ENCODE data around the gene GRAMD4. TPM values are rescaled to one million over a fixed set of nuclear protein-coding genes. Genes with fewer than 3 reads are reported as not detected.

GRAMD4 gene
- total RNA-seq, 2 experiments from 2014 or later = 46.9 to 52.4 TPM

GRCh38 chr22:46596032-46596441, 24.1 kb upstream of the GRAMD4 start:
- intact Hi-C loops (cut with micrococcal nuclease; ENCODE audit: unreplicated experiment) = no loop called here
- no peaks in the 10 kb centered on the region for H3K36me3 ChIP-seq (ENCODE audit: insufficient read depth, low read length)
- peaks cover 3% of the 10 kb centered on the region; the same call in 1 of the 2 replicates for H3K79me2 ChIP-seq (ENCODE audit: insufficient read depth, low read depth, low read length)
- H3K9me2 ChIP-seq (ENCODE audit: insufficient read depth, low read length) = no peaks in the 10 kb centered on the region
- ChIA-PET POLR2A (no interaction called here), CTCF (ENCODE audit: unreplicated experiment) (no interaction called here)
- H3K27ac ChIP-seq (ENCODE audit: low read depth, low read length, poor library complexity, severe bottlenecking) = no peak overlapping the region
- BruUV-seq (replicated peaks) = no TSS peak
- no peak for TF ChIP-seq EZH2phosphoT487 (IDR thresholded peaks at IDR 0.05; ENCODE audit: borderline replicate concordance, low read depth, low read length)
- TF ChIP-seq, protein P1, sequence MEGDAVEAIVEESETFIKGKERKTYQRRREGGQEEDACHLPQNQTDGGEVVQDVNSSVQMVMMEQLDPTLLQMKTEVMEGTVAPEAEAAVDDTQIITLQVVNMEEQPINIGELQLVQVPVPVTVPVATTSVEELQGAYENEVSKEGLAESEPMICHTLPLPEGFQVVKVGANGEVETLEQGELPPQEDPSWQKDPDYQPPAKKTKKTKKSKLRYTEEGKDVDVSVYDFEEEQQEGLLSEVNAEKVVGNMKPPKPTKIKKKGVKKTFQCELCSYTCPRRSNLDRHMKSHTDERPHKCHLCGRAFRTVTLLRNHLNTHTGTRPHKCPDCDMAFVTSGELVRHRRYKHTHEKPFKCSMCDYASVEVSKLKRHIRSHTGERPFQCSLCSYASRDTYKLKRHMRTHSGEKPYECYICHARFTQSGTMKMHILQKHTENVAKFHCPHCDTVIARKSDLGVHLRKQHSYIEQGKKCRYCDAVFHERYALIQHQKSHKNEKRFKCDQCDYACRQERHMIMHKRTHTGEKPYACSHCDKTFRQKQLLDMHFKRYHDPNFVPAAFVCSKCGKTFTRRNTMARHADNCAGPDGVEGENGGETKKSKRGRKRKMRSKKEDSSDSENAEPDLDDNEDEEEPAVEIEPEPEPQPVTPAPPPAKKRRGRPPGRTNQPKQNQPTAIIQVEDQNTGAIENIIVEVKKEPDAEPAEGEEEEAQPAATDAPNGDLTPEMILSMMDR (conservative IDR thresholded peaks at IDR 0.05; ENCODE audit: low read length) = no peak
- DNase-seq (ENCODE audit: low spot score) = no peak
- no peak overlapping the region for H3K4me2 ChIP-seq (ENCODE audit: low read length)
- no peak overlapping the region for H3K4me3 ChIP-seq (ENCODE audit: low read depth, low read length, poor library complexity, severe bottlenecking)
- no peaks in the 10 kb centered on the region for H4K20me1 ChIP-seq (ENCODE audit: insufficient read depth, low read length)
- H3K4me1 ChIP-seq (ENCODE audit: insufficient read depth, low read length, poor library complexity, severe bottlenecking) = peaks cover 39% of the 10 kb centered on the region
- no peaks in the 10 kb centered on the region for H3K9me3 ChIP-seq (ENCODE audit: low read length)
- H2AFZ ChIP-seq (ENCODE audit: low read length) = no peak overlapping the region

GRCh38 chr22:46596819-46597218, 23.4 kb upstream of the GRAMD4 start:
- Histone ChIP-seq H4K20me1 (ENCODE audit: insufficient read depth, low read length) (no peaks in the 10 kb centered on the region), H3K9me2 (ENCODE audit: insufficient read depth, low read length) (no peaks in the 10 kb centered on the region), H3K79me2 (ENCODE audit: insufficient read depth, low read depth, low read length) (no peaks in the 10 kb centered on the region), H3K36me3 (ENCODE audit: insufficient read depth, low read length) (no peaks in the 10 kb centered on the region), H3K9me3 (ENCODE audit: low read length) (no peaks in the 10 kb centered on the region), H3K4me2 (ENCODE audit: low read length) (no peak overlapping the region), H3K4me1 (ENCODE audit: insufficient read depth, low read length, poor library complexity, severe bottlenecking) (peaks cover 32% of the 10 kb centered on the region), H3K4me3 (ENCODE audit: low read depth, low read length, poor library complexity, severe bottlenecking) (no peak overlapping the region), H2AFZ (ENCODE audit: low read length) (no peak overlapping the region), H3K27ac (ENCODE audit: low read depth, low read length, poor library complexity, severe bottlenecking) (no peak overlapping the region)
- no peak for TF ChIP-seq EZH2phosphoT487 (IDR thresholded peaks at IDR 0.05; ENCODE audit: borderline replicate concordance, low read depth, low read length)
- TF ChIP-seq, protein P1 (conservative IDR thresholded peaks at IDR 0.05; ENCODE audit: low read length) = no peak
- CTCF ChIA-PET (ENCODE audit: unreplicated experiment) = no interaction called here
- intact Hi-C loops (cut with micrococcal nuclease; ENCODE audit: unreplicated experiment) = no loop called here
- POLR2A ChIA-PET = no interaction called here
- no TSS peak for BruUV-seq (replicated peaks)
- DNase-seq (ENCODE audit: low spot score) = no peak

GRCh38 chr22:46598224-46598623, 22.0 kb upstream of the GRAMD4 start:
- ChIA-PET CTCF (ENCODE audit: unreplicated experiment) (interaction anchor here (1.0 kb wide), 1 partner anchor 9 kb away, joined by 3 read pairs; no protein-coding TSS in a partner anchor), POLR2A (no interaction called here)
- H3K4me2 ChIP-seq (ENCODE audit: low read length) = no peak overlapping the region
- H2AFZ ChIP-seq (ENCODE audit: low read length) = no peak overlapping the region
- H3K4me1 ChIP-seq (ENCODE audit: insufficient read depth, low read length, poor library complexity, severe bottlenecking) = peaks cover 18% of the 10 kb centered on the region
- DNase-seq (ENCODE audit: low spot score) = no peak
- H3K36me3 ChIP-seq (ENCODE audit: insufficient read depth, low read length) = no peaks in the 10 kb centered on the region
- H3K79me2 ChIP-seq (ENCODE audit: insufficient read depth, low read depth, low read length) = no peaks in the 10 kb centered on the region
- H3K9me2 ChIP-seq (ENCODE audit: insufficient read depth, low read length) = no peaks in the 10 kb centered on the region
- H4K20me1 ChIP-seq (ENCODE audit: insufficient read depth, low read length) = no peaks in the 10 kb centered on the region
- no peaks in the 10 kb centered on the region for H3K9me3 ChIP-seq (ENCODE audit: low read length)
- no peak overlapping the region for H3K27ac ChIP-seq (ENCODE audit: low read depth, low read length, poor library complexity, severe bottlenecking)
- BruUV-seq (replicated peaks) = no TSS peak
- intact Hi-C loops (cut with micrococcal nuclease; ENCODE audit: unreplicated experiment) = no loop called here
- TF ChIP-seq, protein P1 (conservative IDR thresholded peaks at IDR 0.05; ENCODE audit: low read length) = no peak
- TF ChIP-seq EZH2phosphoT487 (IDR thresholded peaks at IDR 0.05; ENCODE audit: borderline replicate concordance, low read depth, low read length) = no peak
- H3K4me3 ChIP-seq (ENCODE audit: low read depth, low read length, poor library complexity, severe bottlenecking) = no peak overlapping the region
